GM12878 (cell line): ENCODE results near the gene CWC27. TPM values are rescaled to one million over a fixed set of nuclear protein-coding genes. Genes with fewer than 3 reads are reported as not detected.

Experiments
- ATF2 ChIP-seq: IDR thresholded peaks from 2 replicates; pipeline ENCODE4 v1.6.1; 2012; ENCODE audit warnings: low read length, inconsistent platforms
- BCL11A ChIP-seq: IDR thresholded peaks from 2 replicates; pipeline ENCODE4 v1.6.1; 2011; ENCODE audit warnings: low read depth, low read length
- BHLHE40 ChIP-seq, 2 experiments: fragments of 450-650 bp in 1 of 2; IDR thresholded peaks; 2 replicates each; pipeline ENCODE4 v1.6.1; 2011 to 2017; ENCODE audit warnings: low read depth in 2 of 2, borderline replicate concordance in 1 of 2, improper control_type of control experiment in 1 of 2, low read length in 1 of 2, mild to moderate bottlenecking in 1 of 2
- CBFB ChIP-seq: IDR thresholded peaks from 2 replicates; pipeline ENCODE4 v1.6.1; 2016; ENCODE audit warnings: antibody characterized with exemption, low read depth
- CBX3 ChIP-seq: fragments of 200-600 bp; sonication (generic); IDR thresholded peaks from 2 replicates; pipeline ENCODE4 v1.6.1; 2016; ENCODE audit warnings: low read depth, borderline replicate concordance
- CTCF ChIP-seq, 3 experiments: IDR thresholded peaks in 2 of 3; conservative IDR thresholded peaks in 1 of 3; 2 replicates each; pipeline ENCODE4 v1.5.1; 2011; ENCODE audit warnings: low read depth in 3 of 3, low read length in 3 of 3, mild to moderate bottlenecking in 3 of 3, control low read depth in 2 of 3, moderate library complexity in 2 of 3, inconsistent platforms in 1 of 3, mixed read lengths in 1 of 3; ENCODE audit not compliant: control insufficient read depth in 2 of 3, insufficient read depth in 1 of 3; ENCODE audit errors: extremely low read depth in 1 of 3
- FOXK2 ChIP-seq: fragments of 450-650 bp; IDR thresholded peaks from 2 replicates; pipeline ENCODE4 v1.6.1; 2017; ENCODE audit warnings: mild to moderate bottlenecking, moderate library complexity
- GABPA ChIP-seq: IDR thresholded peaks from 2 replicates; pipeline ENCODE4 v1.6.1; 2014; ENCODE audit warnings: antibody characterized with exemption, low read depth, mild to moderate bottlenecking, inconsistent platforms
- HDAC2 ChIP-seq: fragments of 200-600 bp; sonication (generic); IDR thresholded peaks from 2 replicates; pipeline ENCODE4 v1.6.1; 2017
- NR2C2 ChIP-seq: IDR thresholded peaks from 2 replicates; pipeline ENCODE4 v1.6.1; 2011; ENCODE audit warnings: borderline replicate concordance, low read depth; ENCODE audit not compliant: control insufficient read depth, insufficient read length
- PAX5 ChIP-seq: IDR thresholded peaks from 2 replicates; pipeline ENCODE4 v1.6.1; 2011; ENCODE audit warnings: low read depth, low read length, borderline replicate concordance
- PAX8 ChIP-seq: fragments of 450-650 bp; IDR thresholded peaks from 2 replicates; pipeline ENCODE4 v1.6.1; 2017; ENCODE audit warnings: mild to moderate bottlenecking, moderate library complexity
- RBBP5 ChIP-seq: fragments of 200-600 bp; sonication (generic); conservative IDR thresholded peaks from 2 replicates; pipeline ENCODE4 v1.6.1; 2016
- RELA ChIP-seq: fragments of 450-650 bp; IDR thresholded peaks from 2 replicates; pipeline ENCODE4 v1.8.0; 2014; ENCODE audit warnings: borderline replicate concordance; ENCODE audit not compliant: partially characterized antibody
- SIN3A ChIP-seq: IDR thresholded peaks from 2 replicates; pipeline ENCODE4 v1.6.1; 2012; ENCODE audit warnings: low read depth, low read length, improper control_type of control experiment
- SREBF1 ChIP-seq: IDR thresholded peaks from 2 replicates; pipeline ENCODE4 v1.6.1; 2012; ENCODE audit warnings: mild to moderate bottlenecking, low read length
- SRF ChIP-seq, 2 experiments: IDR thresholded peaks; 2 replicates each; pipeline ENCODE4 v1.6.1; 2011; ENCODE audit warnings: low read depth in 2 of 2, low read length in 2 of 2, mild to moderate bottlenecking in 1 of 2, moderate library complexity in 1 of 2
- TAF1 ChIP-seq: IDR thresholded peaks from 2 replicates; pipeline ENCODE4 v1.6.1; 2011; ENCODE audit warnings: mild to moderate bottlenecking, low read depth, low read length, borderline replicate concordance
- TCF12 ChIP-seq: IDR thresholded peaks from 2 replicates; pipeline ENCODE4 v1.6.1; 2011; ENCODE audit warnings: low read depth, mild to moderate bottlenecking, low read length
- WRNIP1 ChIP-seq: IDR thresholded peaks from 2 replicates; pipeline ENCODE4 v1.6.1; 2011; ENCODE audit warnings: low read depth, low read length, improper control_type of control experiment, borderline replicate concordance
- polyA plus RNA-seq, 11 experiments: library from polyadenylated mRNA; depleted of rRNA in 4 of 11; unstranded in 6 of 11; stranded (reverse) in 5 of 11; fragments of >200 nt; fragmentation: Nextera tagmentation in 4 of 11; fragmentation: Illumina TruSeq in 1 of 11; extraction: Ambion mirVana in 4 of 11; extraction: Trizol in 1 of 11; gene quantifications; 1 replicate in 1 of 11; 2 replicates in 10 of 11; pipeline versions ENCODE4 v1.2.1 to v1.2.3, GENCODE V29; 2011 to 2016; ENCODE audit warnings: inconsistent platforms in 2 of 11, missing spikeins in 2 of 11, low read depth in 1 of 11
- total RNA-seq, 4 experiments: library from RNA; depleted of rRNA in 3 of 4; stranded (reverse); fragments of >200 nt in 3 of 4; fragmentation: Illumina TruSeq in 1 of 4; extraction: Trizol in 1 of 4; gene quantifications; 2 replicates each; pipeline versions ENCODE4 v1.2.1 to v1.2.3, GENCODE V29; 2013 to 2021
- TF ChIP-seq, protein P1 (sequence below): IDR thresholded peaks from 2 replicates; pipeline ENCODE4 v1.6.1; 2011; ENCODE audit warnings: low read depth, low read length, improper control_type of control experiment, borderline replicate concordance
- TF ChIP-seq, protein P2 (sequence below): fragments of 450-650 bp; IDR thresholded peaks from 2 replicates; pipeline ENCODE4 v1.6.1; 2017; ENCODE audit warnings: antibody characterized with exemption, mild to moderate bottlenecking, moderate library complexity
- TF ChIP-seq, protein P3 (sequence below): fragments of 450-650 bp; IDR thresholded peaks from 2 replicates; pipeline ENCODE4 v1.6.1; 2014; ENCODE audit warnings: mild to moderate bottlenecking

The CWC27 gene
- total and polyA plus RNA-seq, 10 of the 15 experiments (the other 5 are each of a cell fraction or from before 2014, with no cell fraction given) = 21.7 to 61.9 (median 47.0) TPM

DNA sequence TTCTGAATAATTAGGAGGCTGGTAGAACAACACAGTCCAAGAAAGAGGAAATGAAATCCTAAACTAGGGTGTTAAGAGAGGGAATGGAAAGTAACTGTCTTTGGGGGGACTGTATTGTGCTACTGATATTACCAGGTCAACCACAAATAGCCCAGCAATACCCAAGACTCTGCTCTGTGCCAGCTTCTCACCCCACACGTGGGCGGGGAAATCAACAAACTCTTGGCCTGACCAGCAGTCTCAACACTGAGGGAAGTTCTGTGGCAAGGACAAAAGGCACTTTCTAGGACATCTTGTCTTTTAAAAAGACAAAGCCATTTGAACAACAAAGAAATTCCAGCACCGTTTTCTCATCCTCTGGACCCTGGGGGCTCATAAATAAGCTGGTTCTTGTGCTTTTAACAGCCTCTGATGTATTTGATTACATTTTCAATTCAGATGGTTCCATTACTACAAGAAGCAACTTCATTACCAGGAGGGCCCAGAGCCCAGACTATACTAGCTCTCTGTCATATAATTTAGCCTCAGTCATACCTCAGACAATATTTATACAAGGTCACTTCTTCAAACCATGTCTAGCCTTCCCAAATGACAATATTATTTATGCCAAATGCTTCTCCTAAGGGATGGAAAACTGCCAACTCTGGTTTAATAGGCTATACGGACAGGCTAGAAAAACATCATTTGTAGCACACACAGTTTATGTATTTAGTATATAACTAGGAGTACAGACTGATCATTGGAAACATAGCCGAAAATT lies 297.8 kb downstream of the CWC27 start (continued):
- TF ChIP-seq, protein P1, sequence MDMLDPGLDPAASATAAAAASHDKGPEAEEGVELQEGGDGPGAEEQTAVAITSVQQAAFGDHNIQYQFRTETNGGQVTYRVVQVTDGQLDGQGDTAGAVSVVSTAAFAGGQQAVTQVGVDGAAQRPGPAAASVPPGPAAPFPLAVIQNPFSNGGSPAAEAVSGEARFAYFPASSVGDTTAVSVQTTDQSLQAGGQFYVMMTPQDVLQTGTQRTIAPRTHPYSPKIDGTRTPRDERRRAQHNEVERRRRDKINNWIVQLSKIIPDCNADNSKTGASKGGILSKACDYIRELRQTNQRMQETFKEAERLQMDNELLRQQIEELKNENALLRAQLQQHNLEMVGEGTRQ = no peak
- TF ChIP-seq PAX5 (peak; percentile 81; the same call in 1 of the 2 replicates), SRF (IDR thresholded peaks at IDR 0.05; ENCODE audit: low read depth in 2 of 2, low read length in 2 of 2) (no peak), SIN3A (no peak), RELA (no peak), BCL11A (peak; percentile 90), SREBF1 (no peak), BHLHE40 (IDR thresholded peaks at IDR 0.05; ENCODE audit: borderline replicate concordance in 1 of 2, low read depth in 2 of 2, low read length in 1 of 2) (peak; percentile 65 to 73; a peak in 2 of 4 replicates), WRNIP1 (no peak), CBX3 (no peak), CBFB (peak; percentile 85), PAX8 (no peak), TAF1 (no peak), GABPA (0 out of 2 replicates have a peak, but pooled peaks have one; percentile 14), ATF2 (peak; percentile 86), CTCF (IDR thresholded peaks at IDR 0.05 in 2 of 3, conservative IDR thresholded peaks at IDR 0.05 in 1 of 3; ENCODE audit: control insufficient read depth in 2 of 3, extremely low read depth in 1 of 3, insufficient read depth in 1 of 3, low read depth in 3 of 3, low read length in 3 of 3) (no peak), RBBP5 (no peak), TCF12 (peak; percentile 57; the same call in 1 of the 2 replicates), HDAC2 (no peak), FOXK2 (no peak), NR2C2 (no peak)
- TF ChIP-seq, protein P2, sequence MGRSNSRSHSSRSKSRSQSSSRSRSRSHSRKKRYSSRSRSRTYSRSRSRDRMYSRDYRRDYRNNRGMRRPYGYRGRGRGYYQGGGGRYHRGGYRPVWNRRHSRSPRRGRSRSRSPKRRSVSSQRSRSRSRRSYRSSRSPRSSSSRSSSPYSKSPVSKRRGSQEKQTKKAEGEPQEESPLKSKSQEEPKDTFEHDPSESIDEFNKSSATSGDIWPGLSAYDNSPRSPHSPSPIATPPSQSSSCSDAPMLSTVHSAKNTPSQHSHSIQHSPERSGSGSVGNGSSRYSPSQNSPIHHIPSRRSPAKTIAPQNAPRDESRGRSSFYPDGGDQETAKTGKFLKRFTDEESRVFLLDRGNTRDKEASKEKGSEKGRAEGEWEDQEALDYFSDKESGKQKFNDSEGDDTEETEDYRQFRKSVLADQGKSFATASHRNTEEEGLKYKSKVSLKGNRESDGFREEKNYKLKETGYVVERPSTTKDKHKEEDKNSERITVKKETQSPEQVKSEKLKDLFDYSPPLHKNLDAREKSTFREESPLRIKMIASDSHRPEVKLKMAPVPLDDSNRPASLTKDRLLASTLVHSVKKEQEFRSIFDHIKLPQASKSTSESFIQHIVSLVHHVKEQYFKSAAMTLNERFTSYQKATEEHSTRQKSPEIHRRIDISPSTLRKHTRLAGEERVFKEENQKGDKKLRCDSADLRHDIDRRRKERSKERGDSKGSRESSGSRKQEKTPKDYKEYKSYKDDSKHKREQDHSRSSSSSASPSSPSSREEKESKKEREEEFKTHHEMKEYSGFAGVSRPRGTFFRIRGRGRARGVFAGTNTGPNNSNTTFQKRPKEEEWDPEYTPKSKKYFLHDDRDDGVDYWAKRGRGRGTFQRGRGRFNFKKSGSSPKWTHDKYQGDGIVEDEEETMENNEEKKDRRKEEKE = no peak
- TF ChIP-seq, protein P3, sequence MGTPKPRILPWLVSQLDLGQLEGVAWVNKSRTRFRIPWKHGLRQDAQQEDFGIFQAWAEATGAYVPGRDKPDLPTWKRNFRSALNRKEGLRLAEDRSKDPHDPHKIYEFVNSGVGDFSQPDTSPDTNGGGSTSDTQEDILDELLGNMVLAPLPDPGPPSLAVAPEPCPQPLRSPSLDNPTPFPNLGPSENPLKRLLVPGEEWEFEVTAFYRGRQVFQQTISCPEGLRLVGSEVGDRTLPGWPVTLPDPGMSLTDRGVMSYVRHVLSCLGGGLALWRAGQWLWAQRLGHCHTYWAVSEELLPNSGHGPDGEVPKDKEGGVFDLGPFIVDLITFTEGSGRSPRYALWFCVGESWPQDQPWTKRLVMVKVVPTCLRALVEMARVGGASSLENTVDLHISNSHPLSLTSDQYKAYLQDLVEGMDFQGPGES = no peak
